HepG2 (cell line): Measurements from ENCODE around the gene COX7C. TPM values are rescaled to one million over a fixed set of nuclear protein-coding genes. Genes with fewer than 3 reads are reported as not detected.

Source experiments
- ATAC-seq: fragments of 200-7000 bp; cut with Tn5 transposase; 3 replicates; pipeline ENCODE4 v1.9.1; 2020; ENCODE audit warnings: mild to moderate bottlenecking, moderate library complexity
- BruUV-seq: library from RNA; stranded (reverse); fragments of 400-500 nt; replicated peaks from 2 replicates; lab custom pipeline; 2021; lab: Mats Ljungman, UMichigan
- CTCF ChIA-PET: fragments of 300-600 bp; formaldehyde crosslinking; extraction: SDS; loops from one replicate; lab custom pipeline; 2021; ENCODE audit warnings: low total read pairs, inconsistent platforms, low intra/inter-chr PET ratio; lab: Yijun Ruan, JAX
- POLR2A ChIA-PET: fragments of 350-600 bp; sonication (Branson Sonifier 250); formaldehyde crosslinking; loops from one replicate; lab custom pipeline; 2020; ENCODE audit warnings: antibody characterized with exemption, inconsistent platforms; lab: Yijun Ruan, JAX
- DNase-seq: peaks from one replicate; pipeline ENCODE4 v3.0.0-alpha.2; 2015; ENCODE audit warnings: low spot score
- FAIRE-seq: peaks from 3 replicates; lab custom pipeline; 2011; peaks lifted over from hg19 to GRCh38; lab: Jason Lieb, UNC
- H2AFZ ChIP-seq: one replicate; pipeline ENCODE4 v1.6.1; 2011; ENCODE audit warnings: low read length, inconsistent platforms
- H3K27ac ChIP-seq: fragments of 300-600 bp; 3 replicates; pipeline ENCODE4 v1.8.0; 2011; ENCODE audit warnings: mixed run types, mild to moderate bottlenecking, mixed read lengths, low read length, inconsistent platforms; ENCODE audit not compliant: insufficient read depth; ENCODE audit errors: extremely low read length
- H3K27me3 ChIP-seq, 2 experiments: fragments of 200-600 bp in 1 of 2; 2 replicates in 1 of 2; 3 replicates in 1 of 2; pipeline versions ENCODE4 v1.6.0 to v1.8.0; 2011; ENCODE audit warnings: low read length in 2 of 2, mild to moderate bottlenecking in 2 of 2, moderate library complexity in 2 of 2, inconsistent platforms in 1 of 2; ENCODE audit not compliant: insufficient read depth in 2 of 2, control insufficient read depth in 1 of 2
- H3K36me3 ChIP-seq, 2 experiments: fragments of 200-600 bp in 1 of 2; replicated peaks in 1 of 2; 2 replicates in 1 of 2; 3 replicates in 1 of 2; pipeline versions ENCODE4 v1.5.1 to v1.8.0; 2011; ENCODE audit warnings: low read length in 2 of 2, inconsistent platforms in 1 of 2; ENCODE audit not compliant: insufficient read depth in 2 of 2, control insufficient read depth in 1 of 2
- H3K4me1 ChIP-seq: 2 replicates; pipeline ENCODE4 v1.5.1; 2012; ENCODE audit warnings: low read length, inconsistent platforms; ENCODE audit not compliant: insufficient read depth
- H3K4me2 ChIP-seq: 2 replicates; pipeline ENCODE4 v1.6.0; 2011; ENCODE audit warnings: low read depth, low read length, inconsistent platforms
- H3K4me3 ChIP-seq, 3 experiments: fragments of 200-600 bp in 1 of 3; sonication (generic), shearing (Covaris generic) in 1 of 3; replicated peaks in 1 of 3; 2 replicates each; pipeline ENCODE4 v1.5.1; 2011 to 2016; ENCODE audit warnings: low read length in 3 of 3, inconsistent platforms in 2 of 3, low read depth in 2 of 3, mild to moderate bottlenecking in 2 of 3, control low read depth in 1 of 3, mixed read lengths in 1 of 3; ENCODE audit not compliant: insufficient read depth in 1 of 3
- H3K79me2 ChIP-seq: one replicate; pipeline ENCODE4 v1.6.1; 2011; ENCODE audit warnings: low read length, inconsistent platforms; ENCODE audit not compliant: insufficient read depth
- H3K9ac ChIP-seq: 2 replicates; pipeline ENCODE4 v1.6.0; 2011; ENCODE audit warnings: mild to moderate bottlenecking, low read depth, low read length, inconsistent platforms; ENCODE audit not compliant: insufficient read depth
- H3K9me3 ChIP-seq: 2 replicates; pipeline ENCODE4 v1.5.1; 2012; ENCODE audit warnings: mild to moderate bottlenecking, low read length
- H4K20me1 ChIP-seq: 2 replicates; pipeline ENCODE4 v1.6.0; 2011; ENCODE audit warnings: inconsistent platforms, mild to moderate bottlenecking, low read length, moderate library complexity; ENCODE audit not compliant: insufficient read depth
- FLYWCH1 ChIP-seq: sonication (generic); formaldehyde crosslinking; IDR thresholded peaks from 2 replicates; pipeline ENCODE4 v1.8.1; 2023; ENCODE audit warnings: mild to moderate bottlenecking, missing genetic modification reagents
- FOXP1 ChIP-seq, 2 experiments: fragments of 450-650 bp in 1 of 2; IDR thresholded peaks; 2 replicates each; pipeline ENCODE4 v1.6.1; 2017 to 2018; ENCODE audit warnings: antibody characterized with exemption in 1 of 2
- HOXA9 ChIP-seq: sonication (generic); formaldehyde crosslinking; IDR thresholded peaks from 2 replicates; pipeline ENCODE4 v1.8.1; 2022; ENCODE audit warnings: missing genetic modification reagents, mild to moderate bottlenecking, moderate library complexity, borderline replicate concordance
- KDM1A ChIP-seq: IDR thresholded peaks from 2 replicates; pipeline ENCODE4 v1.6.1; 2016; ENCODE audit warnings: missing compliant biosample characterization
- PAX8 ChIP-seq: sonication (generic); formaldehyde crosslinking; IDR thresholded peaks from 2 replicates; pipeline ENCODE4 v1.8.0; 2022; ENCODE audit warnings: mild to moderate bottlenecking, missing genetic modification reagents, borderline replicate concordance
- SOX6 ChIP-seq, 2 experiments: fragments of 450-650 bp in 1 of 2; sonication (generic) in 1 of 2; formaldehyde crosslinking in 1 of 2; IDR thresholded peaks; 2 replicates each; pipeline versions ENCODE4 v1.4.0 to v1.6.1; 2017 to 2020; ENCODE audit warnings: antibody characterized with exemption in 1 of 2, mild to moderate bottlenecking in 1 of 2, missing genetic modification reagents in 1 of 2
- ZNF20 ChIP-seq: sonication (generic); formaldehyde crosslinking; IDR thresholded peaks from 2 replicates; pipeline ENCODE4 v1.4.0; 2020; ENCODE audit warnings: mild to moderate bottlenecking, moderate library complexity, missing genetic modification reagents
- ZNF292 ChIP-seq: sonication (generic); formaldehyde crosslinking; IDR thresholded peaks from 2 replicates; pipeline ENCODE4 v1.8.1; 2022; ENCODE audit warnings: mild to moderate bottlenecking, low read depth, missing genetic modification reagents, borderline replicate concordance
- ZNF3 ChIP-seq: IDR thresholded peaks from 2 replicates; pipeline ENCODE4 v1.7.0; 2017; ENCODE audit warnings: inconsistent platforms
- ZNF333 ChIP-seq: sonication (generic); formaldehyde crosslinking; IDR thresholded peaks from 2 replicates; pipeline ENCODE4 v1.4.0; 2020; ENCODE audit warnings: mild to moderate bottlenecking, missing genetic modification reagents, borderline replicate concordance
- ZNF512 ChIP-seq: sonication (generic); formaldehyde crosslinking; IDR thresholded peaks from 2 replicates; pipeline ENCODE4 v1.4.0; 2020; ENCODE audit warnings: mild to moderate bottlenecking, missing genetic modification reagents
- ZNF597 ChIP-seq: sonication (generic); formaldehyde crosslinking; IDR thresholded peaks from 2 replicates; pipeline ENCODE4 v1.5.0; 2020; ENCODE audit warnings: missing genetic modification reagents
- ZNF7 ChIP-seq: IDR thresholded peaks from 2 replicates; pipeline ENCODE4 v1.6.1; 2016; ENCODE audit warnings: missing biosample characterization, missing genetic modification reagents
- ZNF766 ChIP-seq: sonication (generic); formaldehyde crosslinking; IDR thresholded peaks from 2 replicates; pipeline ENCODE4 v1.5.0; 2020; ENCODE audit warnings: missing genetic modification reagents, borderline replicate concordance
- WGBS: methylation state at CpG from one replicate; pipeline ENCODE4 v1.1.6; 2017; ENCODE audit warnings: low lambda C conversion rate; 5-methylcytosine and 5-hydroxymethylcytosine counted together
- in situ Hi-C: cut with HindIII; loops from 2 replicates; pipeline ENCODE4 v1.10.0; 2017; ENCODE audit warnings: low pct_unique_long_range_greater_than_20kb; ENCODE audit not compliant: extremely low pct_ligation_motif_present
- intact Hi-C: fragments of 100-400 bp; cut with micrococcal nuclease; formaldehyde crosslinking; loops from one replicate; pipeline ENCODE4 v1.10.0; 2022; ENCODE audit not compliant: unreplicated experiment
- polyA plus RNA-seq, 8 experiments: library from polyadenylated mRNA; depleted of rRNA in 3 of 8; stranded (reverse) in 7 of 8; unstranded in 1 of 8; fragments of >200 nt; fragmentation: Illumina TruSeq in 4 of 8; extraction: Trizol in 4 of 8; gene quantifications; 2 replicates each; pipeline versions ENCODE4 v1.2.1 to v1.2.3, GENCODE V29; 2011 to 2016; ENCODE audit warnings: low read depth in 4 of 8, missing spikeins in 1 of 8, mixed read lengths in 1 of 8; ENCODE audit not compliant: insufficient read depth in 1 of 8
- total RNA-seq, 5 experiments: library from RNA; depleted of rRNA; stranded (reverse); fragments of >200 nt; fragmentation: Illumina TruSeq; extraction: Trizol; gene quantifications; 2 replicates each; pipeline ENCODE4 v1.2.3, GENCODE V29; 2016; ENCODE audit warnings: low read depth in 1 of 5
- TF ChIP-seq, protein P1 (sequence below): sonication (generic); formaldehyde crosslinking; conservative IDR thresholded peaks from 2 replicates; pipeline ENCODE4 v1.5.0; 2020; ENCODE audit warnings: missing genetic modification reagents

Gene COX7C
- total and polyA plus RNA-seq, 2 of the 13 experiments (the other 11 are each of a cell fraction or from before 2014, with no cell fraction given), result 538 to 635 TPM

GRCh38 chr5:86640998-86641397, 23.3 kb downstream of the COX7C start (continued):
- TF ChIP-seq, protein P1, sequence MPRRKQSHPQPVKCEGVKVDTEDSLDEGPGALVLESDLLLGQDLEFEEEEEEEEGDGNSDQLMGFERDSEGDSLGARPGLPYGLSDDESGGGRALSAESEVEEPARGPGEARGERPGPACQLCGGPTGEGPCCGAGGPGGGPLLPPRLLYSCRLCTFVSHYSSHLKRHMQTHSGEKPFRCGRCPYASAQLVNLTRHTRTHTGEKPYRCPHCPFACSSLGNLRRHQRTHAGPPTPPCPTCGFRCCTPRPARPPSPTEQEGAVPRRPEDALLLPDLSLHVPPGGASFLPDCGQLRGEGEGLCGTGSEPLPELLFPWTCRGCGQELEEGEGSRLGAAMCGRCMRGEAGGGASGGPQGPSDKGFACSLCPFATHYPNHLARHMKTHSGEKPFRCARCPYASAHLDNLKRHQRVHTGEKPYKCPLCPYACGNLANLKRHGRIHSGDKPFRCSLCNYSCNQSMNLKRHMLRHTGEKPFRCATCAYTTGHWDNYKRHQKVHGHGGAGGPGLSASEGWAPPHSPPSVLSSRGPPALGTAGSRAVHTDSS, result no peak
- TF ChIP-seq ZNF3 (CRISPR knock-in tag), result no peak
- no peak for TF ChIP-seq SOX6 (IDR thresholded peaks at IDR 0.05)
- no peak for TF ChIP-seq SOX6 (CRISPR knock-in tag; IDR thresholded peaks at IDR 0.05)
- TF ChIP-seq ZNF20, result no peak
- TF ChIP-seq FLYWCH1 (CRISPR knock-in tag), result no peak
- TF ChIP-seq FOXP1 (IDR thresholded peaks at IDR 0.05), result no peak
- TF ChIP-seq FOXP1 (CRISPR knock-in tag; IDR thresholded peaks at IDR 0.05), result no peak
- no peak for TF ChIP-seq ZNF7

DNA sequence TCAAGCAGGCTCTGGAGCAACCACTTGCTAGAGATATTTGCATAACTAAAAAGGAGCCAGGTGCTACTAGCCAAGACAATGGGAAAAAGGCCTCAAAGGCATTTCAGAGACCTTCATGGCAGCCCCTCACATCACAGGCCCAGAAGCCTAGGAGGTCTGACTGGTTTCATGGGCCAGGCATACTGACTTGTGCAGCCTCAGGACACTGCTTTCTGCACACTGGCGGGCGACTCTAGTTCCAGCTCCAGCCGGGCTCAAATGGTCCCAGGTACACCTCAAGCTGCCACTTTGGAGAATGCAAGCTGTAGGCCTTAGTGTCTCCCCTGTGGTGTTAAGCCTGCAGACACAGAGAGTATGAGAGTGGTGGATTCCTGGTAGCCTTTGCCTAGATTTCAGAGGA, 27.1 kb downstream of the COX7C start:
- Histone ChIP-seq H3K9me3 (no peaks in the 10 kb centered on the region), H3K27me3 (no peaks in the 10 kb centered on the region), H3K4me3 (no peak overlapping the region), H3K9ac (no peak overlapping the region), H2AFZ (no peak overlapping the region), H3K36me3 (no peaks in the 10 kb centered on the region), H3K79me2 (no peaks in the 10 kb centered on the region), H3K27ac (no peak overlapping the region), H3K4me2 (no peak overlapping the region), H4K20me1 (no peaks in the 10 kb centered on the region), H3K4me1 (no peaks in the 10 kb centered on the region)
- no TSS peak for BruUV-seq
- in situ Hi-C loops, result no loop called here
- ATAC-seq, result no peak
- intact Hi-C loops, result no loop called here
- DNase-seq, result no peak
- POLR2A ChIA-PET, result no interaction called here
- CTCF ChIA-PET, result no interaction called here
- WGBS, result no CpG with 5 or more reads among the region's 3 CpGs
- FAIRE-seq, result no peak
- TF ChIP-seq ZNF333 (CRISPR knock-in tag) (no peak), HOXA9 (CRISPR knock-in tag) (no peak), ZNF597 (CRISPR knock-in tag) (no peak), KDM1A (CRISPR knock-in tag) (no peak), ZNF292 (no peak), ZNF512 (CRISPR knock-in tag) (no peak), PAX8 (CRISPR knock-in tag) (no peak), ZNF766 (CRISPR knock-in tag) (no peak)
